GM18508 (cell line): ENCODE results near the gene TSFM.

ENCODE experiments used
- ATAC-seq: cut with Tn5 transposase; IDR thresholded peaks from one replicate; pipeline ENCODE4 v1.9.1; 2021; ENCODE audit warnings: moderate number of reproducible peaks; ENCODE audit not compliant: insufficient read depth, unreplicated experiment

TSFM gene

GRCh38 chr12:57826966-57827365 lies 44.4 kb downstream of the TSFM start:
- no peak for ATAC-seq

DNA sequence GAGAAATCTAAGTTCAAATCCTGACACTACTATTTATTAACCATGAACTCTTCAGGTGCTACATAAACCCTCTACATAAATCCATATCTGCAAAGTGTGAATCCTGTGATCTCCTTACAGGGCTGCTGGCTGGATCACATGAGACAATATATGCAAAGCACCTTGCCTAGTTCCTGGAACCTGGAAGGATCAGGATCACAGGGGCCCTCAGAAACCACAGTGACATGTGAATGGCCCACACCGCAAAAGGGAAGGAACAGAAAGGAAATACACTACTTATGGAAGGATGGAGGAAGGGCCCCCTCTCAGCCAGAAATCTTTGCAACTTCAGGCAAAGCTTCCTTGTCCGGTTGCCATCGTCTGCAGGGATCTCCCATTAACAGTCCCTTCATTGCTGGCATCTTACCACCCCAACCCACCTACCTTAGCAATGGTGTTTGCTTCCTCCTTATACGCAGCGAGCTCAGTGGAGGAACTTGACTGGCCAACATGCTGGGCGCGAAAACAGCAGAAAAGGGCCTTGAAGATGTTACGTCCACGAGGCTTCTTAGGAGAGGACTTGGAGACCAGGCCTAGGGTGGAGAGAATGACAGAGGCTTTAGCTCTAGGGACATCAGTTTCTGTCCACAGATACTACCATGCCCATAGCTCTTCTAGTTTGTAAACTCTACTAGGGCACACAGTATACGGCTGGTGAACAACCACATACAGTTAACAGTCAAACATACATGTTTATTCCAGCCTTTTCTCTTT lies 46.6 kb downstream of the TSFM start:
- ATAC-seq, result no peak

- ATAC-seq, result no peak
Measured at GRCh38 chr12:57830393-57830792, 47.8 kb downstream of the TSFM start.

- no peak for ATAC-seq
Measured at GRCh38 chr12:57832966-57833365, 50.4 kb downstream of the TSFM start.

DNA sequence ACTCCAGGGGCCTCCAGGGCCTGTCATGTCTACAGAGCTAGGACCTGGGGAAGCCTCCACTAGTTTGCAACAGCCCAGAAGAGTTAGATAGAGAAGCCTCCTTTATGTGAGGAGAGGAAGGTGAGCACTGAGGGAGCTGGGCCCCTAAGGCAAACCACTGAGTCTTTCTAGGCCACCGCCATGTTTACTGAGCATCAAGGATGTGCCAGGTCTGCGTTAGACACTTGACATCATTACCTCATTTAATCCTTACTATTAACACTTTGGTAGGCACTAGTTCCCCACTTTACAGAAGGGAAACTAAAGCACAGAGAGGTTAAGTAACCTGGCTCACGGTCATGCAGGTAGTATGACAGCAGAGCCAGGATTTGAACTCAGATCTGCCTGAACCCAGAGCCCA lies 51.1 kb downstream of the TSFM start:
- no peak for ATAC-seq

- ATAC-seq, result no peak
Measured at GRCh38 chr12:57834086-57834876, 51.7 kb downstream of the TSFM start.

GRCh38 chr12:57835366-57836288 lies 53.0 kb downstream of the TSFM start:
- ATAC-seq, result no peak

- no peak for ATAC-seq
Measured at GRCh38 chr12:57836442-57837375, 54.1 kb downstream of the TSFM start.

DNA sequence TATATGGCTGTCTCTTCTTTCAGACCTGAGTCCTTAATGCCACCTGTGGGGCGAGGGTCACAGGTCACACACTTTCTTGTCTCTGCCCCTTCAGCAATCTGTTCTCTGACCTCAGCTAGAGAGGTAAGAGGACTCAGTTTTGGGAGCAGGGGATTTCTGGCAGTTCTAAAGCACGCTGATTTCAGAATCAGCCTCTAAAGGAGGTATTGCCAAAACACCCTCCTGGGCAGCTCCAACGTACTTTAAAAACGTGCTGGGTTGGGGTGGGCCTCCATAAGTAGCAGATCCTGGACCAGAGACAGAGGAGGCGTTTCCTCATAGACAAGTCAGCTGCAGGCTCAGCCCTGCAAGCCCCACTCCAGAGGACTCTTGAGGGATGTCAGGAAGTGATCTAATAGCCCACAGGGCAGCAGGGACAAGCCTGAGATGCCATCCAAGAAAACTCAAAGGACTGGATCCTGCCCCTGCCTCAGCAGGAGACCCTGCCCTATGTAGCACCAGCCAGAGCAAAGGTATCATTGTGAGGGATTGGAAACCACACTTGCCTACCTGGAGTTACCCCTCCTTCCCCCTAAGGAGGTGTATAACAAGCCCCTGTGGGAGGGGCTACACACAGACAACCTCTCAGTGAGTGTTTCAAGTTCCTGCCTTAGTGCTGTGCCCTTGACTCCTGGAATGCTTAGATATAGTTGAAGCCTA lies 55.4 kb downstream of the TSFM start:
- no peak for ATAC-seq

DNA sequence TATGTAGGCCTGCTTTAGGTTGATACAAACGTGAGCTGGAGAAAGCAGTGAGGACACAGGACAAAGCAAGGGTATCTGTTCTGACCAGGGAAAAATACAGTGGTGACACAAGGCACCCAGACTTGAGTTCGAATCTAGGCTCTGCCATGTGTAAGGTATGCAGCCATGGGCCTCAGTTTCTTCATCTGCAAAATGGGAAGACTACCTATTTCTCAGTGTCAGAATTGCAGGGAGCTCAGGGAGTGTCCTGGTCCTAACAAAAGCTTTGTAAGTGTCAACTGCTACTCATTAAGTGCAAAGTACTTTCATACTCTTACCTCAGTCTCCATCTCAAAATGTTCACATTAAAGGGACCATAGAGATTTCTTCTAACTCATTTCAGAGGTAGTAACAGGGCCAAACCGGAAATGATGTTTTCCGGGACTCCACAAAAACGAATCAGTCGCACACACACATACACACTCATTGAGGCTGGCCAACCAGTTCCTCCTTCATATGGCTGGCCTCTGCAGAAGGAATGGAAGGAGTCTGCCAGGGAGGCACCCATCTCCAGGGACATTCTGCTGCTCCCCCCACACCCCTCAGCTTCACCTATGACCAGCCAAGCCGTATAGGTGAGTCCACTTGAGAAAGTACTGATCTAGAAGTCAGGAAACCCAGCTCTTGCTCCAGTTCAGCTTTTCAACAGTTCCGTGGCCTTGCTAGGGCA lies 56.2 kb downstream of the TSFM start:
- no peak for ATAC-seq

GRCh38 chr12:57839996-57840395 lies 57.4 kb downstream of the TSFM start:
- no peak for ATAC-seq

GRCh38 chr12:57840726-57841125 lies 58.1 kb downstream of the TSFM start:
- no peak for ATAC-seq

DNA sequence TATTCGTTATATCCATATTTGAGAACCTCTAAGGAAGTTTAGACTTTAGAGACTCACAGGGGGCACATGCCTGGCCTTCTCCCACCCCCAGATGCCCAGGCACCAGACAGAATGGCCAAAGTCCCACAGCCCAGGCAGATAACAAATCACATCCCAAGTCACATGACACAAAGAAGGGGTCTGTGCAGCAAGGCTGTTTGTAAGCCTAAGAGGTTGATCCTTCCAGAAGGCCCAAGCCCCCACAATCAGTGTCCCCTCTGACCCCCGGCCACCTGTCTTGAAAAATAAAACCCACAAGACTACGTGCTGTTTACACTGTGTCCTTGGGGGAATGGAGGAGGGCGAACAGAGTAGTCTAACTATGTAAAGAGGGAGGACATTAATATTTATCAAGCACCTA lies 58.9 kb downstream of the TSFM start:
- no peak for ATAC-seq

GRCh38 chr12:57842342-57843294 lies 60.0 kb downstream of the TSFM start:
- no peak for ATAC-seq

DNA sequence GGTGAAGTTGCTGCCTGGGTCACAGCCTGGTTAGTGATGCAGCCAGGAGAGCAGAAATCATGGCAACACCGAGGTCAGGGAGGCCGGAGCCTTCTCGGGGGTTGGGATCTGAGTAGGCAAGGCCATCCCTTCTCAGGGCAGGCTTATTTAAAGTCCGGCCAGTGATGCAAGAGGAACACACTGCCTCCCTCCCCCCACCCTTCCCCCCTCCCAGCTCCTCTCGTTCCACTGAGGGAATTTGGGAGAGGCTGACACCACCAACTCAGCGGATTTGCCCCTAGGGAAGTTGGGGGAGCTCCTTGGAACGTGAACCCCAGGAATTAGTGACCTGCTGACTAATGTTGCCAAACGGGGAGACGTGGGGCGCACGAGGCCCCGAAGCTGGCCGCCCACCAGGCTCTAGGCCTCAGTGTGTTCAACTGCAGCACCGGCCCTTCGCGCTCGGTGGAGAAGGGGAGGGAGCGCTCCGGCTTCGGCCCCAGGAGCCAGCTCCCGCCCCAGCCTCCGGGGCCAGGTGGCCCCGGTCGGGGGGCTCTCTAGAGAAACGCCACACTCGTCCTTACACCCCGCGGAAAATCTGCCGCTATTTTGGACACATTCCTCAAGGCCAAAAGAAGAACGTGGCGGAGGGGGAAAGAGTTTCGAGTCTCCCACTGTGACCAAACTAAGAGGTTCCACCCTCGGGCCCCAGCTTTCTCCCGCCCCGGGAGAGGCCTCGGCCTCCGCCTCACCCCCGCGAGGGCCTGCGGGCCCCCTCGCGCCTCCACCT lies 62.3 kb downstream of the TSFM start:
- ATAC-seq, result no peak

GRCh38 chr12:57845478-57846284 lies 63.1 kb downstream of the TSFM start:
- ATAC-seq, result no peak
